Embryonic facial prominence (tissue), 1 donor: Measurements from ENCODE around the gene OR4D11.
"Not testable (repeated sequence)": the region's sequence is repeated elsewhere in the genome, so short reads cannot be mapped to it uniquely, and the experiment has no call there.

Experiments used
- DNase-seq: peaks from one replicate; pipeline ENCODE4 v3.0.0-alpha.2; 2016; ENCODE audit errors: extremely low spot score

OR4D11 gene

GRCh38 chr11:59503276-59503675 is at the start of gene OR4D11:
TSS of gene OR4D11 (plus strand) at chr11:59503576. CDS start at chr11:59503576, 0 bp downstream.
- DNase-seq: no peak

- no peak for DNase-seq
Measured at GRCh38 chr11:59456661-59457060, 46.7 kb upstream of the OR4D11 start, which contains the start of gene OR4D6. TSS of gene OR4D6 (plus strand) at chr11:59456961. CDS start at chr11:59456961, 0 bp downstream.

GRCh38 chr11:59459916-59460315 is 43.5 kb upstream of the OR4D11 start:
- no peak for DNase-seq

- DNase-seq: no peak
Measured at GRCh38 chr11:59463190-59463641, 40.2 kb upstream of the OR4D11 start.

GRCh38 chr11:59473015-59473414 is 30.4 kb upstream of the OR4D11 start, which contains the start of gene OR4D10:
TSS of gene OR4D10 (plus strand) at chr11:59473315. CDS start at chr11:59477430, 4,115 bp downstream.
- DNase-seq: no peak

GRCh38 chr11:59475176-59475575 is 28.2 kb upstream of the OR4D11 start:
- DNase-seq: no peak

GRCh38 chr11:59479906-59480305 is 23.5 kb upstream of the OR4D11 start:
- DNase-seq: no peak

- DNase-seq: no peak
Measured at GRCh38 chr11:59480359-59480758, 23.0 kb upstream of the OR4D11 start.

- no peak for DNase-seq
Measured at GRCh38 chr11:59501931-59502330, 1.4 kb upstream of the OR4D11 start.

- DNase-seq: no peak
Measured at GRCh38 chr11:59510941-59511589, 7.7 kb downstream of the OR4D11 start, which contains the start of gene OR4D9. TSS of gene OR4D9 (plus strand) at chr11:59511539. CDS start at chr11:59514913, 3,374 bp downstream.

- DNase-seq: no peak
Measured at GRCh38 chr11:59511675-59512074, 8.3 kb downstream of the OR4D11 start.

GRCh38 chr11:59520139-59520538 is 16.8 kb downstream of the OR4D11 start:
- not testable (repeated sequence) for DNase-seq

- no peak for DNase-seq
Measured at GRCh38 chr11:59520741-59521140, 17.4 kb downstream of the OR4D11 start.

GRCh38 chr11:59523541-59523940 is 20.2 kb downstream of the OR4D11 start:
- DNase-seq: no peak

- no peak for DNase-seq
Measured at GRCh38 chr11:59528711-59529110, 25.3 kb downstream of the OR4D11 start.

GRCh38 chr11:59532620-59533019 is 29.2 kb downstream of the OR4D11 start:
- DNase-seq: no peak

- no peak for DNase-seq
Measured at GRCh38 chr11:59534676-59535075, 31.3 kb downstream of the OR4D11 start.

GRCh38 chr11:59542142-59542810 is 38.9 kb downstream of the OR4D11 start:
- DNase-seq: no peak

- not testable (repeated sequence) for DNase-seq
Measured at GRCh38 chr11:59543713-59544112, 40.3 kb downstream of the OR4D11 start.

GRCh38 chr11:59544869-59545178 is 41.4 kb downstream of the OR4D11 start:
- DNase-seq: no peak

GRCh38 chr11:59545179-59546020 is 42.0 kb downstream of the OR4D11 start:
- no peak for DNase-seq

GRCh38 chr11:59547605-59548308 is 44.4 kb downstream of the OR4D11 start:
- DNase-seq: not testable (repeated sequence)
